Measurements from ENCODE around the gene NPIPB12.
A peak's percentile ranks its signal among the peaks of the same experiment; 100 is the strongest.
"Not testable (repeated sequence)": the region's sequence is repeated elsewhere in the genome, so short reads cannot be mapped to it uniquely, and the experiment has no call there.

NPIPB12 gene

DNA sequence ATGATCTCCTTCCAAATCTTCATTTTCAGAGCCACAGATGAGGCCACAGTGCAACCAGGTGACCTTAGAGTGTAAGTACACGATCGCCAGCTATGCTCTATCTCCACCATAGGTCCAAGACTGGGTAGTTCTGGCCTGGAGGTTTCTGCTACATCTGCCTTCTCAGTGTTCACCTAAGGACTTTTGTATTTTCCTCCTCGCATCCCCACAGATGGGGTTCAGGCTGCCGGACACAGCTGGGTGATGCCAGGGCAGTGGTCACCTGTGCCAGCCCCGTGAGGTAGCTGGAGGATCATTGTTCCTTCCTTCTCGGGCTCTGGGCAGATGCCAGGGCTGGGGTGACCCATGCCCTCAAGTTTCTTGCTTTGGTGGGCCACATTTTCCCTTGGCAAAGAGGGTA is at the start of gene NPIPB12:
Gene NPIPB12, minus strand, starts transcription at position 101 of the 400 bp plus-strand sequence.
- DNase-seq (ENCODE audit: low read depth in 2 of 2), result not testable (repeated sequence)

DNA sequence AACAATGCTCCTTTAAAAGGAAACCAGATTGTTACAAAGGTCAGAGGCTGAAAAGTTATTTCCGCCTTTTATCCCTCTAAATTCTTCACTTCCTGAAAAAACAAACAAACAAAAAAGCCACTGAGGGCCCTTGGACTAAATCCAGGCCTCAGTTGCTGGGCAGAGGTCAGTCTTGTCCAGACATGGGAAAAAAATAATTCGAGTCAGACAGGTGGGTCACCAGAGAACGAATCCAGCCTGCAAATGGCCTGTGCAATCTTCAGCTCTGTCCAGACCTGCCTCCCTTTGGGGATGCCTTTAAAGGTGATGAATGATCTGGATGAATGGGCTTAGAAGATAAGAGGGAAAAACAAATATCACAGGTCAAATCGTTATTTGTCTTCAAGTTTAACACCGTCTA is 15.3 kb upstream of the NPIPB12 start:
- not testable (repeated sequence) for DNase-seq (ENCODE audit: low read depth in 2 of 2)

DNA sequence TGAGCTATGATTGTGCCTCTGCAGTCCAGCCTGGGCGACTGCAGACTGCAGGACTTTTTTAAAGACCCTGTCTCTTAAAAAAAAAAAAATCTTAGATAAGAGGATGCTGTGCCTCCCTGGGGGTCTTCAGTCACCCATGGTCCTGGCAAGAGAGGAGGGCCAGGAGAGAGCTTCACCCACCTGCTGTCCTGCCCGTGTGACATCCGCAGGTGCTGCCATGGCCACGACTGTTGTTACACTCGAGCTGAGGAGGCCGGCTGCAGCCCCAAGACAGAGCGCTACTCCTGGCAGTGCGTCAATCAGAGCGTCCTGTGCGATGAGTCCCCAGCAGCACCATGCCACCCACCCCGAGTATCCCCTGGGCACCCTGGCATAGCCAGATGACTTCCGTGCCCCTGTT is 23.9 kb downstream of the NPIPB12 start:
- not testable (repeated sequence) for DNase-seq (ENCODE audit: low read depth in 2 of 2)

DNA sequence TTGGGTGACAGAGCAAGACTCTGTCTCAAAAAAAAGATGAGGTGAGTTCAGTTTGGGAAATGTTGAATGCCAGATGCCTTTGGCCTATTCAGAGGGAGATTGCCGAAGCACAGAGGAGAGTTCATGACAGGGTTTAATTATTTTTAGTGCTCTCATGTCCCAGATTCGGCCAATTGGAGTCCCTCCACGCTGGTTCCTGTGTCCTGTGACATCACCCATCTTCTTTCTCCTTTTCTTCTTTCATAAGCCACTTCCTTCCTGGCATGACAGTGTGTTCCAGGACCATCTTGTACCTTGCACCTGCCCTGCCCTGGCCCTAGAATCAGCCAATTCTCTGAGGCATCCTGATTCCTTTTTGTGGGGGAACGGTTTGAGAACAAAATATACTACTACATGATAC is 34.1 kb downstream of the NPIPB12 start:
- DNase-seq (ENCODE audit: low read depth in 2 of 2), result not testable (repeated sequence)

DNA sequence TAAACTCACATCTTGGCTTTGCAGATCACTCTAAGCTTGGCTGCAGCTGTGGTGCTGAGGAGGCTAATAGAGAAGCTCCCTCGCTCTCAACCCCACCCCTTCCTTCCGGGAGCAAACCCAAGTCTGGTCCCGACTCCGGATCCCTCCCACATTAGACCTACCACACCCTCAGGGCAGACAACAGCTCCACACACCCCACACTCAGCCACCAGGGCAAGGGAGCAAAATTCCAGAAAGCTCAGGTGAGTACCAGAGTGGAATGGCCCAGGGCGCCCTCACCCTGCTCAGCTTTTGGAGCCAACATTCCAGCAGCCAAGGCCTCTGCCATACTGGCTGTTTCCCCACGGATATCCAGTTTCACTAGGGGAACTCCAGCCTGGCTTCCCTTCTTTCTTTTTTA is 36.5 kb downstream of the NPIPB12 start:
- peak in 1 of 2 donors; percentile 11 for DNase-seq (ENCODE audit: low read depth in 2 of 2)

DNA sequence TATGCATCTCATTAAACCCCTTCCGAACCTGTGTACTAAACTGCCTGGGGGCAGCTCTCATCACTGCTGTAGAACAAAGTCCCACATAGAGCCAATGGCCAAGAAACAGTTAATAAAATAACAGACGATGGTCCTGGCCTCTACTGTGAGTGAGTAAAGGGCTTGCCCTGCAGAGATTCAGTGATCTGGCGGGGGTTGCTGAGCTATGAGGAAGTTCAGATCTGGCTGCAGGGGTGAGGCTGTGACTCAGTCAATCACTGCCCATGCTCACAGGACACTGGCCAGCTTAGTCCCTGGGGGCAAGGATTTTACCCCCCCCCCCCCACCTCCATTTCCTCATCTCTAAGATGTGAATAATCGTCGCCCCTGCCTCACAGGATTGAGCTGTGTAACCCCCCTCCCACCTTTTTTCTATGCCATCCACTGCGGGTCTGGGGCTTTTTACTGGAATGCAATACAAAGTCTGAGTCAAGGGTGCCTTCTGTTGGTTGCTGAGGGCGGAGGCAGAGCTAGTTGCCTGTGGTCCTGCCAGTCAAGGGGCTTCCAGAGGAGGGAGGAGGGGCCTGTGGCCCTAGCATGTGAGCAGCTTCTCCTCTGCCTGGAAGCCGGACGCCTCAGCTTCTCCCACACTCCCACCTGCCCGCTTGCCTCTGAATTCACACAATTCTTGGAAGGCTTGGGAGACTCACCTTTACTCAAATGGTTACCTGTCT is 38.4 kb downstream of the NPIPB12 start:
- not testable (repeated sequence) for DNase-seq (ENCODE audit: low read depth in 2 of 2)

DNA sequence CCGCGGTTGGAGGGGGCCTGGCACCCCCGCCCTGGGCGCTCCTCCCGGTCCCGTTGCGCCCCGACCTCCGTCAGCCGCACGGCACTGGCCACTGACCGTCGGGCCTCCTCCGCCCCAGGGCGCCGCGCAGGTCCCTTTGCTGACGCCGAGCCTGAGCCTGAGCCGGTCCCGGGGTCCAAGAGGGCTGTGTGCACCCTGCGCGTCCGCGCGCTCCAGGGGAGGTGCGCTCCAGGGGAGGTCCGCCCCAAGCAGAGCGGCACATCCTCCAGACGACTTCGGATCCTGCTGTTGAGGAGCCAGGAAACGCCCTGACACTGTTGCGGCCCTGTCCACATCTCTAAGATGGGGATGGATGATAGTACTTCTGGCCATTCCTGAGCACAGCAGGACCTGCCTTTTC is 39.3 kb downstream of the NPIPB12 start:
- not testable (repeated sequence) for DNase-seq (ENCODE audit: low read depth in 2 of 2)

DNA sequence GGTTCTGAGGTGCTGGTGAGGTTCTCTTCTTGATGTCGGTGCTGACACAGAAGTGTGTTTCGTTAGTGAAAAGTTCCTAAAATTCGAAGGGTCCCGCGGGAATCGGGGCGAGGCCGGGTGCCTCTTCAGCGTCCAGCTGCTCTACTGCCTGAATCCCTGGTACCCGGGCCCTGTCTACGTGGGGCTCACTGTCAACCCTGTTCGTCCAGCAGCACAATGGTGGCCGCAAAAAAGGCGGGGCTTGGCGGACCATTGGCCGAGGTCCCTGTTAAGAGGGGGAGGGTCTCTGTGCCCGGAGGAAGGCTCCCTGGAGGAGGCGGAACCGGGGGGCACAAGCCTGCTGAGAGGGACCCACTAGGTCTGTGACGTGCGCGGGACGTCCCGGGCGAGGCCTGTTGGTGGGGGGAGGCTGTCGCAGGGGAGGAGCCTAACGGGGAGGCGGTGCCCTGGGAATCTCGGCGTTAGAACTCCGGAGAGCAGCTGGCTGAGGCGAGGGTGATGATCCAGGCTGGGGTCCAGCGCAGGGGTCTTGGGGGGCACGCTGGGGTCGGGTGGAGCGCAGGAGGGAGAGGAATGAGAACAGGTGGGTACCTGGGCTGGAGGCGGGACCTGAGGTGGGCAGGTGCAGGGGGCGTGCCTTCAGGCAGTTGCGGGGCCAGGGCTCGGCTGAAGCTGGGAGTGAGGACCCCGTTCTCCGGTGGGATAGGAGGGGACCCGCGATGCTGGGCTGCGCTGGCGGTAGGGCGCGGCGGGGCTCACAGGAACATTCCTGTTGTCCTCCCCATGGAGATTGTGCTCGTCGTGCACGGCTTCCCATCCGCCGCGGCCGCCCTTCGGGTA is 40.0 kb downstream of the NPIPB12 start:
- not testable (repeated sequence) for DNase-seq (ENCODE audit: low read depth in 2 of 2)

DNA sequence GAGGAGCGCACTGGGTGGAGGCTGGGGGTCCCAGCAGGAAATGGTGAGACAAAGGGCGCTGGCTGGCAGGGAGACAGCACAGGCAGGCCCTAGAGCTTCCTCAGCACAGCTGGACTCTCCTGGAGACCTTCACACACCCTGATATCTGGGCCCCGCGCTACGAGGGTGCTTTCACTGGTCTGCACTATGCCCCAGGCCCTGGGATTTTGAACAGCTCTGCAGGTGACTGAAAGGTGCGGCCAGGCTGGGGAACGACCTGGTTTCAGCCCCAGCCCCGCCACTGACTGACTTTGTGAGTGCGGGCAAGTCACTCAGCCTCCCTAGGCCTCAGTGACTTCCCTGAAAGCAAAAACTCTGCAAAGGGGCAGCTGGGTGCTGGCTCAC is 45.6 kb downstream of the NPIPB12 start:
- not testable (repeated sequence) for DNase-seq (ENCODE audit: low read depth in 2 of 2)

DNA sequence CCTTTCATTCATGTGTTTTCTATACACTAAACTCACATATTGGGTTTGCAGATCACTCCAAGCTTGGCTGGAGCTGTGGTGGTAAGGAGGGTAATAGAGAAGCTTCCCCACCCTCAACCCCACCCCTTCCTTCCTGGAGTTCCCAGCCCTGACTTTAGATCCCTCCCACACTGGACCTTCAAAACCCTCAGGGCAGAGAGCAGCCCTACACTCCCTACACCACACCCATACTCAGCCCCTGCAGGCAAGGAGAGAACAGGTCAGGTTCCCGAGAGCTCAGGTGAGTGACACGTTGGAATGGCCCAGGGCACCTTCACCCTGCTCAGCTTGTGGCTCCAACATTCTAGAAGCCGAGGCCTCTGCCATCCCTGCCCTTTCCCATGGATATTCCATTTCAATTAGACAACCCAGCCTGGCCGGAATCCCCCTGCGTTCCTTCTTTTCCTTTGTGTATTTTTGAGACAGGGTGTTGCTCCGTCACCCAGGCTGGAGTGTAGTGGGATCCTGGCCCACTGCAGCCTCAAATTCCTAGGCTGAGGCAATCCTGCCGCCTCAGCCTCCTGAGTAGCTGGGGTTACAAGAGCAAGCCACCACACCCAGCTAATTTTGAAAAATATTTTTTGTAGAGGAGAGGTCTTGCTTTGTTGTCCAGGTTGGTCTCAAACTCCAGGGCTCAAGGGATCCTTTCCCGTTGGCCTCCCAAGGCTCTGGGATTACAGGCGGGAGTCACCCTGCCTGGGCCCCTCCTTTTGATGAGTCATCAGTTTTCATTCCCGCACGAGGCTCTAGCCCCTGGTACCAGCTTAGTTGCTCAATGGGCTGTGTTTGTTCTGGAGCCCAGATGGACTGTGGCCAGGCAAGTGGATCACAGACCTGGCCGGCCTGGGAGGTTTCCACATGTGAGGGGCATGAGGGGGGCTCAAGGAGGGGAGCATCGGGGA is 46.2 kb downstream of the NPIPB12 start, which contains the start of gene SULT1A4:
Gene SULT1A4, plus strand, starts transcription at position 208 of the 941 bp plus-strand sequence. CDS start 1,473 bp downstream, outside the sequence.
- not testable (repeated sequence) for DNase-seq (ENCODE audit: low read depth in 2 of 2)

DNA sequence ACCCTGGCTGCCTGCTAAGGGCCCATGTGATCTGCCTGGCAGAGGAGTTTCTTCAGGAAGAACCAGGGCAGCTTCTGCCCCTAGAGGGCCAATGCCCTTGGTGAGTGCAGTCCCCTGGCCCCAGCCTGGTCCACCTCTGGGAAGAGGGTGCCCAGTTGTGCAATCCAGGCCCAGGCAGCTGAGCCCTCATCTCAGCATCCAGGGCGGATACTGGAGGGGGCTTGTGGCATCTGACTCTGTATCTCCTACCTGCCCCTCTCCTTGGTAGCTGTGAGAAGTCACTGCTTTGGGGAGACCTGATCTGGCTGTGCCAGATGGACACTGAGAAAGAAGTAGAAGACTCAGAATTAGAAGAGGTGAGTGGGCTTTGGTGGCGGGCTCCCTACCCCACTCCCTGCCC is 48.5 kb downstream of the NPIPB12 start:
- not testable (repeated sequence) for DNase-seq (ENCODE audit: low read depth in 2 of 2)

DNA sequence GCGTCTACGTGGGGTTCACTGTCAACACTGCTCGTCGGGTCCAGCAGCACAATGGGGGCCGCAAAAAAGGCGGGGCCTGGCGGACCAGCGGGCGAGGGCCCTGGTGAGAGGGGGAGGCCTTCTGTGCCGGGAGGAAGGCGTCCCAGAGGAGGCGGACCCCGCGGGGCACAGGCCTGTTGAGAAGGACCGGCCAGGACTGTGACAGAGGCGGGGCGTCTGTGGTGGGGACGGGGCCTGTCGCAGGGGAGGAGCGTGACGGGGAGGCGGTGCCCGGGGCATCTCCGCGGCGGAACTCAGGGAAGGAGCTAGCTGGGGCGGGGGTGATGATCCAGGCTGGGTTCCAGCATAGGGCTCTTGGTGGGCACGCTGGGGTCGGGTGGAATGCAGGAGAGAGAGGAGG is 51.4 kb downstream of the NPIPB12 start:
- not testable (repeated sequence) for DNase-seq (ENCODE audit: low read depth in 2 of 2)

DNA sequence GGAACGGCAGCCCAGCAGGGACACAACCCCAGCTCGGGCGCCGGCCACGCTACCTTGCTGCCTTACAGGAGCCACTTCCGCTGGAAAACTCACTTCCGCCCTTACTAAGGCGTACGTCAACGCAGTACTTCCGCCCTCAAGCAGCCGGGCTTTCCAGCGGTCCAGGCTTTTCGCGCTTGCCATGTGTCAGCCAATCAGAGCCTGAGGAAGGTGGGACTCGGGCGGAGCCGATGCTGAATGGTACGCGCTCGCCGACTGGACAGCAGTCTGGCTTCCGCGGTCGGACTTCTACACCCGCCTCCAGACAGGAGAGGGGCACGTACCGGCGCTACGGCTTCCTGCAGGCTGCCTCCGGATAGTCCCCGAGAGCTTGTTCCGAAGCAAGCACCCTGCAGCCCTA is 51.9 kb downstream of the NPIPB12 start, which contains the start of the genes BOLA2 and SLX1B:
Gene BOLA2, minus strand, starts transcription at position 83 of the 400 bp plus-strand sequence. CDS start 98 bp downstream, outside the sequence.
Gene SLX1B, plus strand, starts transcription at position 265 of the 400 bp plus-strand sequence.
- not testable (repeated sequence) for DNase-seq (ENCODE audit: low read depth in 2 of 2)

DNA sequence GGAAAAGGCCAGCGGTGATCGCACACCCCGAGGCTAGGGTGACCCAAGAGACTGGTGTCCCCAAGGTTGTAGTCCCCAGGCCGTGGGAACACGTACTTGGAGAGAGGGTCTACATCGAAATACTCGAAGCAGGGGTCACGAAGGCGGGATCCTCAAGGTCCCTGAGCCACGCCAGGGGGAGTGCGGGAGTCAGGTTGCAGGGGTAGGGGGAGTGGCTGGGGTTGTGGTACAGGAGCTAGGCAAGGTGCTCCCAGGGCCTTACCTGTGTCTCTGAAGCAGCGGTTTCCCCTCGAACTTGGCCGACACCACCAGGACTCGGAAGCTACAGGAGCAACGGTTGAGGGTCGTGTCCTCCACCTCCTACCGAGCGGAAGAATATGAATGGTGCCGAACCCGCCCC is 52.5 kb downstream of the NPIPB12 start:
- DNase-seq (ENCODE audit: low read depth in 2 of 2), result not testable (repeated sequence)

Data from stimulated activated CD8-positive, alpha-beta memory T cell treated with anti-CD3 and anti-CD28 coated beads, Interleukin-2, amount 100 ng/mL, for 48 hours (primary cell).